GM12872 (cell line): ENCODE data around the gene DNAJC11.

Experiments
- CTCF ChIP-seq: IDR thresholded peaks from 3 replicates; pipeline ENCODE4 v1.5.1; 2011; ENCODE audit warnings: low read depth, mild to moderate bottlenecking, low read length, moderate library complexity; ENCODE audit not compliant: insufficient read depth

The DNAJC11 gene

GRCh38 chr1:6613361-6614018, 88.1 kb downstream of the DNAJC11 start, which contains the start of gene PHF13:
Gene PHF13 (plus strand): TSS chr1:6613731. CDS start chr1:6614067, 336 bp downstream.
- no peak for TF ChIP-seq CTCF

GRCh38 chr1:6612641-6613360, 88.8 kb downstream of the DNAJC11 start:
- TF ChIP-seq CTCF = no peak

GRCh38 chr1:6603915-6604558, 97.6 kb downstream of the DNAJC11 start:
- TF ChIP-seq CTCF = 0 out of 3 replicates have a peak, but pooled peaks have one; percentile 5

GRCh38 chr1:6603238-6603914, 98.2 kb downstream of the DNAJC11 start:
- TF ChIP-seq CTCF = no peak

- no peak for TF ChIP-seq CTCF
Measured at GRCh38 chr1:6602669-6603237, 98.9 kb downstream of the DNAJC11 start, which contains the start of gene KLHL21. Gene KLHL21 (minus strand): TSS chr1:6602869. CDS start chr1:6602817, 52 bp downstream.

- no peak for TF ChIP-seq CTCF
Measured at GRCh38 chr1:6601923-6602668, 99.5 kb downstream of the DNAJC11 start.
